HEK293 (cell line): ENCODE measurements around the gene CLDN14.

Experiments used
- CTCF ChIA-PET: fragments of 350-600 bp; formaldehyde crosslinking; extraction: SDS; loops from one replicate; lab custom pipeline; 2021; ENCODE audit warnings: antibody characterized with exemption; lab: Yijun Ruan, JAX
- POLR2A ChIA-PET: fragments of 300-600 bp; formaldehyde crosslinking; extraction: SDS; loops from one replicate; lab custom pipeline; 2020; ENCODE audit warnings: antibody characterized with exemption, inconsistent platforms; lab: Yijun Ruan, JAX
- H3K27ac ChIP-seq: fragments of 200-500 bp; sonication (Bioruptor generic); 2 replicates; pipeline ENCODE4 v1.5.1; 2014; ENCODE audit warnings: low read depth, low read length, control low read depth, inconsistent platforms; ENCODE audit errors: extremely low read depth
- H3K36me3 ChIP-seq, 2 experiments: fragments of 200-500 bp in 1 of 2; sonication (Bioruptor generic) in 1 of 2; 1 replicate in 1 of 2; 2 replicates in 1 of 2; pipeline ENCODE4 v1.5.1; 2014 to 2017; ENCODE audit warnings: inconsistent platforms in 2 of 2, low read length in 2 of 2; ENCODE audit not compliant: control insufficient read depth in 2 of 2, insufficient read depth in 1 of 2
- H3K4me1 ChIP-seq: fragments of 200-500 bp; sonication (Bioruptor generic); 2 replicates; pipeline ENCODE4 v1.5.1; 2014; ENCODE audit warnings: mild to moderate bottlenecking, low read length, inconsistent platforms; ENCODE audit not compliant: control insufficient read depth, insufficient read depth
- H3K4me3 ChIP-seq: 2 replicates; pipeline ENCODE4 v1.5.1; 2011; ENCODE audit warnings: low read depth, mild to moderate bottlenecking, control low read depth, low read length, moderate library complexity
- H3K9me3 ChIP-seq: fragments of 200-500 bp; sonication (Bioruptor generic); 2 replicates; pipeline ENCODE4 v1.5.1; 2014; ENCODE audit warnings: low read depth, low read length, inconsistent platforms; ENCODE audit not compliant: control insufficient read depth, insufficient read depth
- HOXA7 ChIP-seq: sonication (generic); formaldehyde crosslinking; IDR thresholded peaks from 2 replicates; pipeline ENCODE4 v1.8.1; 2022; ENCODE audit warnings: missing genetic modification reagents, borderline replicate concordance
- ZBTB1 ChIP-seq: fragments of 450-650 bp; formaldehyde crosslinking; IDR thresholded peaks from 2 replicates; pipeline ENCODE4 v1.5.1; 2016; ENCODE audit warnings: missing biosample characterization, missing genetic modification characterization
- ZFP37 ChIP-seq: fragments of 450-650 bp; formaldehyde crosslinking; IDR thresholded peaks from 2 replicates; pipeline ENCODE4 v1.5.1; 2016; ENCODE audit warnings: missing biosample characterization, missing genetic modification characterization
- ZFP69B ChIP-seq: fragments of 450-650 bp; formaldehyde crosslinking; IDR thresholded peaks from 2 replicates; pipeline ENCODE4 v1.5.1; 2016; ENCODE audit warnings: missing biosample characterization, missing genetic modification characterization
- ZNF112 ChIP-seq: fragments of 450-650 bp; formaldehyde crosslinking; IDR thresholded peaks from 2 replicates; pipeline ENCODE4 v1.5.0; 2017; ENCODE audit warnings: missing biosample characterization, missing genetic modification characterization
- ZNF114 ChIP-seq: fragments of 450-650 bp; formaldehyde crosslinking; IDR thresholded peaks from 2 replicates; pipeline ENCODE4 v1.5.0; 2017; ENCODE audit warnings: missing biosample characterization, missing genetic modification characterization
- ZNF157 ChIP-seq: fragments of 450-650 bp; formaldehyde crosslinking; IDR thresholded peaks from 2 replicates; pipeline ENCODE4 v1.5.1; 2016; ENCODE audit warnings: missing biosample characterization, missing genetic modification characterization
- ZNF24 ChIP-seq: fragments of 450-650 bp; formaldehyde crosslinking; IDR thresholded peaks from 2 replicates; pipeline ENCODE4 v1.5.1; 2016; ENCODE audit warnings: missing biosample characterization, missing genetic modification characterization
- ZNF274 ChIP-seq, 2 experiments: fragments of 200-500 bp in 1 of 2; fragments of 450-650 bp in 1 of 2; sonication (Bioruptor generic) in 1 of 2; formaldehyde crosslinking in 1 of 2; IDR thresholded peaks; 2 replicates each; pipeline versions ENCODE4 v1.5.1 to v1.6.1; 2014 to 2016; ENCODE audit warnings: borderline replicate concordance in 1 of 2, inconsistent platforms in 1 of 2, low read length in 1 of 2, missing biosample characterization in 1 of 2, missing genetic modification characterization in 1 of 2
- ZNF280C ChIP-seq: fragments of 450-650 bp; formaldehyde crosslinking; IDR thresholded peaks from 2 replicates; pipeline ENCODE4 v1.5.1; 2016; ENCODE audit warnings: missing biosample characterization, missing genetic modification characterization
- ZNF394 ChIP-seq: fragments of 450-650 bp; formaldehyde crosslinking; IDR thresholded peaks from 2 replicates; pipeline ENCODE4 v1.5.1; 2016; ENCODE audit warnings: missing biosample characterization, missing genetic modification characterization, mild to moderate bottlenecking, moderate library complexity, borderline replicate concordance
- ZNF521 ChIP-seq: fragments of 450-650 bp; formaldehyde crosslinking; IDR thresholded peaks from 2 replicates; pipeline ENCODE4 v1.5.1; 2017; ENCODE audit warnings: missing biosample characterization, mild to moderate bottlenecking, missing genetic modification characterization
- ZNF658 ChIP-seq: fragments of 450-650 bp; formaldehyde crosslinking; IDR thresholded peaks from 2 replicates; pipeline ENCODE4; 2016; ENCODE audit warnings: missing biosample characterization, missing genetic modification characterization
- ZNF664 ChIP-seq: fragments of 450-650 bp; formaldehyde crosslinking; IDR thresholded peaks from 2 replicates; pipeline ENCODE4 v1.5.1; 2016; ENCODE audit warnings: missing biosample characterization, missing genetic modification characterization
- ZNF701 ChIP-seq: fragments of 450-650 bp; formaldehyde crosslinking; IDR thresholded peaks from 2 replicates; pipeline ENCODE4 v1.5.1; 2016; ENCODE audit warnings: missing biosample characterization, missing genetic modification characterization
- ZNF747 ChIP-seq: fragments of 450-650 bp; formaldehyde crosslinking; IDR thresholded peaks from 2 replicates; pipeline ENCODE4 v1.5.1; 2016; ENCODE audit warnings: missing biosample characterization, missing genetic modification characterization
- ZNF768 ChIP-seq: fragments of 450-650 bp; formaldehyde crosslinking; IDR thresholded peaks from 2 replicates; pipeline ENCODE4 v1.5.1; 2018; ENCODE audit warnings: missing biosample characterization, mild to moderate bottlenecking, missing genetic modification characterization
- ZNF776 ChIP-seq: fragments of 450-650 bp; formaldehyde crosslinking; IDR thresholded peaks from 2 replicates; pipeline ENCODE4 v1.5.0; 2017; ENCODE audit warnings: missing biosample characterization, missing genetic modification characterization, borderline replicate concordance
- ZNF843 ChIP-seq: fragments of 450-650 bp; formaldehyde crosslinking; IDR thresholded peaks from 2 replicates; pipeline ENCODE4 v1.5.1; 2016; ENCODE audit warnings: missing biosample characterization, missing genetic modification characterization
- ZSCAN18 ChIP-seq: fragments of 450-650 bp; formaldehyde crosslinking; IDR thresholded peaks from 2 replicates; pipeline ENCODE4 v1.5.1; 2016; ENCODE audit warnings: missing biosample characterization, missing genetic modification characterization
- TF ChIP-seq, protein P1 (sequence below): fragments of 450-650 bp; formaldehyde crosslinking; IDR thresholded peaks from 2 replicates; pipeline ENCODE4 v1.5.1; 2016; ENCODE audit warnings: missing biosample characterization, missing genetic modification characterization
- TF ChIP-seq, protein P2 (sequence below): fragments of 450-650 bp; formaldehyde crosslinking; IDR thresholded peaks from 2 replicates; pipeline ENCODE4 v1.5.1; 2017; ENCODE audit warnings: missing biosample characterization, missing genetic modification characterization
- TF ChIP-seq, protein P3 (sequence below): fragments of 450-650 bp; formaldehyde crosslinking; IDR thresholded peaks from 2 replicates; pipeline ENCODE4 v1.5.1; 2016; ENCODE audit warnings: missing biosample characterization, missing genetic modification characterization
- TF ChIP-seq, protein P4 (sequence below): fragments of 450-650 bp; formaldehyde crosslinking; IDR thresholded peaks from 2 replicates; pipeline ENCODE4 v1.5.1; 2016; ENCODE audit warnings: missing biosample characterization, missing genetic modification characterization
- TF ChIP-seq, protein P5 (sequence below): fragments of 450-650 bp; formaldehyde crosslinking; IDR thresholded peaks from 2 replicates; pipeline ENCODE4 v1.5.1; 2016; ENCODE audit warnings: missing biosample characterization, missing genetic modification characterization

CLDN14 gene

GRCh38 chr21:36419996-36420395 is 59.9 kb downstream of the CLDN14 start:
- H3K4me3 ChIP-seq: no peak overlapping the region
- no peaks in the 10 kb centered on the region for H3K4me1 ChIP-seq
- ChIA-PET CTCF (interaction anchor here (0.6 to 1.5 kb wide), 17 partner anchors 9 to 413 kb away, joined by 3 to 11 read pairs (median 3); no protein-coding TSS in a partner anchor), POLR2A (interaction anchor here (0.5 to 1.7 kb wide), 3 partner anchors 10 to 961 kb away, joined by 3 to 5 read pairs (median 4); no protein-coding TSS in a partner anchor)
- peaks cover 20 to 40% of the 10 kb centered on the region in 2 experiments for H3K36me3 ChIP-seq
- H3K27ac ChIP-seq: no peak overlapping the region
- no peaks in the 10 kb centered on the region for H3K9me3 ChIP-seq
- TF ChIP-seq, protein P1, sequence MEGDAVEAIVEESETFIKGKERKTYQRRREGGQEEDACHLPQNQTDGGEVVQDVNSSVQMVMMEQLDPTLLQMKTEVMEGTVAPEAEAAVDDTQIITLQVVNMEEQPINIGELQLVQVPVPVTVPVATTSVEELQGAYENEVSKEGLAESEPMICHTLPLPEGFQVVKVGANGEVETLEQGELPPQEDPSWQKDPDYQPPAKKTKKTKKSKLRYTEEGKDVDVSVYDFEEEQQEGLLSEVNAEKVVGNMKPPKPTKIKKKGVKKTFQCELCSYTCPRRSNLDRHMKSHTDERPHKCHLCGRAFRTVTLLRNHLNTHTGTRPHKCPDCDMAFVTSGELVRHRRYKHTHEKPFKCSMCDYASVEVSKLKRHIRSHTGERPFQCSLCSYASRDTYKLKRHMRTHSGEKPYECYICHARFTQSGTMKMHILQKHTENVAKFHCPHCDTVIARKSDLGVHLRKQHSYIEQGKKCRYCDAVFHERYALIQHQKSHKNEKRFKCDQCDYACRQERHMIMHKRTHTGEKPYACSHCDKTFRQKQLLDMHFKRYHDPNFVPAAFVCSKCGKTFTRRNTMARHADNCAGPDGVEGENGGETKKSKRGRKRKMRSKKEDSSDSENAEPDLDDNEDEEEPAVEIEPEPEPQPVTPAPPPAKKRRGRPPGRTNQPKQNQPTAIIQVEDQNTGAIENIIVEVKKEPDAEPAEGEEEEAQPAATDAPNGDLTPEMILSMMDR (tag by site-specific recombination): peak; percentile 91
- no peak for TF ChIP-seq ZNF394
- TF ChIP-seq ZNF112 (tag by site-specific recombination): no peak
- no peak for TF ChIP-seq ZNF776 (tag by site-specific recombination)
- TF ChIP-seq, protein P2, sequence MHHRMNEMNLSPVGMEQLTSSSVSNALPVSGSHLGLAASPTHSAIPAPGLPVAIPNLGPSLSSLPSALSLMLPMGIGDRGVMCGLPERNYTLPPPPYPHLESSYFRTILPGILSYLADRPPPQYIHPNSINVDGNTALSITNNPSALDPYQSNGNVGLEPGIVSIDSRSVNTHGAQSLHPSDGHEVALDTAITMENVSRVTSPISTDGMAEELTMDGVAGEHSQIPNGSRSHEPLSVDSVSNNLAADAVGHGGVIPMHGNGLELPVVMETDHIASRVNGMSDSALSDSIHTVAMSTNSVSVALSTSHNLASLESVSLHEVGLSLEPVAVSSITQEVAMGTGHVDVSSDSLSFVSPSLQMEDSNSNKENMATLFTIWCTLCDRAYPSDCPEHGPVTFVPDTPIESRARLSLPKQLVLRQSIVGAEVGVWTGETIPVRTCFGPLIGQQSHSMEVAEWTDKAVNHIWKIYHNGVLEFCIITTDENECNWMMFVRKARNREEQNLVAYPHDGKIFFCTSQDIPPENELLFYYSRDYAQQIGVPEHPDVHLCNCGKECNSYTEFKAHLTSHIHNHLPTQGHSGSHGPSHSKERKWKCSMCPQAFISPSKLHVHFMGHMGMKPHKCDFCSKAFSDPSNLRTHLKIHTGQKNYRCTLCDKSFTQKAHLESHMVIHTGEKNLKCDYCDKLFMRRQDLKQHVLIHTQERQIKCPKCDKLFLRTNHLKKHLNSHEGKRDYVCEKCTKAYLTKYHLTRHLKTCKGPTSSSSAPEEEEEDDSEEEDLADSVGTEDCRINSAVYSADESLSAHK (tag by site-specific recombination): no peak
- no peak for TF ChIP-seq ZNF658 (tag by site-specific recombination)
- no peak for TF ChIP-seq ZNF280C (tag by site-specific recombination)
- peak; percentile 100 for TF ChIP-seq ZNF24 (tag by site-specific recombination)
- no peak for TF ChIP-seq ZNF521
- no peak for TF ChIP-seq ZFP69B
- no peak for TF ChIP-seq ZNF274 (IDR thresholded peaks at IDR 0.05; ENCODE audit: low read length)
- TF ChIP-seq ZNF274 (tag by site-specific recombination; IDR thresholded peaks at IDR 0.05; ENCODE audit: borderline replicate concordance): no peak
- TF ChIP-seq ZNF701 (tag by site-specific recombination): no peak
- TF ChIP-seq ZNF114: no peak
- TF ChIP-seq, protein P3, sequence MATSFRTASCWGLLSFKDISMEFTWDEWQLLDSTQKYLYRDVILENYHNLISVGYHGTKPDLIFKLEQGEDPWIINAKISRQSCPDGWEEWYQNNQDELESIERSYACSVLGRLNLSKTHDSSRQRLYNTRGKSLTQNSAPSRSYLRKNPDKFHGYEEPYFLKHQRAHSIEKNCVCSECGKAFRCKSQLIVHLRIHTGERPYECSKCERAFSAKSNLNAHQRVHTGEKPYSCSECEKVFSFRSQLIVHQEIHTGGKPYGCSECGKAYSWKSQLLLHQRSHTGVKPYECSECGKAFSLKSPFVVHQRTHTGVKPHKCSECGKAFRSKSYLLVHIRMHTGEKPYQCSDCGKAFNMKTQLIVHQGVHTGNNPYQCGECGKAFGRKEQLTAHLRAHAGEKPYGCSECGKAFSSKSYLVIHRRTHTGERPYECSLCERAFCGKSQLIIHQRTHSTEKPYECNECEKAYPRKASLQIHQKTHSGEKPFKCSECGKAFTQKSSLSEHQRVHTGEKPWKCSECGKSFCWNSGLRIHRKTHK (tag by site-specific recombination): no peak
- TF ChIP-seq ZSCAN18: no peak
- TF ChIP-seq ZBTB1 (tag by site-specific recombination): no peak
- no peak for TF ChIP-seq ZNF768
- no peak for TF ChIP-seq ZNF664 (tag by site-specific recombination)
- TF ChIP-seq, protein P4, sequence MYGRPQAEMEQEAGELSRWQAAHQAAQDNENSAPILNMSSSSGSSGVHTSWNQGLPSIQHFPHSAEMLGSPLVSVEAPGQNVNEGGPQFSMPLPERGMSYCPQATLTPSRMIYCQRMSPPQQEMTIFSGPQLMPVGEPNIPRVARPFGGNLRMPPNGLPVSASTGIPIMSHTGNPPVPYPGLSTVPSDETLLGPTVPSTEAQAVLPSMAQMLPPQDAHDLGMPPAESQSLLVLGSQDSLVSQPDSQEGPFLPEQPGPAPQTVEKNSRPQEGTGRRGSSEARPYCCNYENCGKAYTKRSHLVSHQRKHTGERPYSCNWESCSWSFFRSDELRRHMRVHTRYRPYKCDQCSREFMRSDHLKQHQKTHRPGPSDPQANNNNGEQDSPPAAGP (tag by site-specific recombination): no peak
- TF ChIP-seq ZNF157 (tag by site-specific recombination): no peak
- TF ChIP-seq ZNF747 (tag by site-specific recombination): no peak
- TF ChIP-seq ZFP37 (tag by site-specific recombination): no peak
- TF ChIP-seq, protein P5, sequence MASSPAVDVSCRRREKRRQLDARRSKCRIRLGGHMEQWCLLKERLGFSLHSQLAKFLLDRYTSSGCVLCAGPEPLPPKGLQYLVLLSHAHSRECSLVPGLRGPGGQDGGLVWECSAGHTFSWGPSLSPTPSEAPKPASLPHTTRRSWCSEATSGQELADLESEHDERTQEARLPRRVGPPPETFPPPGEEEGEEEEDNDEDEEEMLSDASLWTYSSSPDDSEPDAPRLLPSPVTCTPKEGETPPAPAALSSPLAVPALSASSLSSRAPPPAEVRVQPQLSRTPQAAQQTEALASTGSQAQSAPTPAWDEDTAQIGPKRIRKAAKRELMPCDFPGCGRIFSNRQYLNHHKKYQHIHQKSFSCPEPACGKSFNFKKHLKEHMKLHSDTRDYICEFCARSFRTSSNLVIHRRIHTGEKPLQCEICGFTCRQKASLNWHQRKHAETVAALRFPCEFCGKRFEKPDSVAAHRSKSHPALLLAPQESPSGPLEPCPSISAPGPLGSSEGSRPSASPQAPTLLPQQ (tag by site-specific recombination): peak; percentile 55; the same call in 1 of the 2 replicates
- no peak for TF ChIP-seq HOXA7 (CRISPR knock-in tag)
- no peak for TF ChIP-seq ZNF843
